Measurements from ENCODE around the gene ERBB4.

GRCh38 chr2:211408483-211408891 lies 1130.1 kb downstream of the ERBB4 start:
- TF ChIP-seq CTCF (conservative IDR thresholded peaks at IDR 0.05; ENCODE audit: low read length) = no peak
- TF ChIP-seq EZH2phosphoT487 (IDR thresholded peaks at IDR 0.05; ENCODE audit: borderline replicate concordance) = no peak
